Astrocyte (in vitro differentiated cells and primary cell): Measurements from ENCODE around the gene HSP90AA1. TPM values are rescaled to one million over a fixed set of nuclear protein-coding genes. Genes with fewer than 3 reads are reported as not detected.

Source experiments
- DNase-seq: peaks from one replicate; pipeline ENCODE4 v3.0.0-alpha.2; 2010; ENCODE audit warnings: low read depth
- FAIRE-seq: peaks from 2 replicates; lab custom pipeline; 2011; peaks lifted over from hg19 to GRCh38; lab: Jason Lieb, UNC
- H2AFZ ChIP-seq: 2 replicates; pipeline ENCODE4 v1.6.0; 2012; ENCODE audit warnings: low read depth, low read length, inconsistent platforms
- H3K27ac ChIP-seq: 2 replicates; pipeline ENCODE4 v1.5.1; 2011; ENCODE audit warnings: low read depth, low read length, inconsistent platforms
- H3K27me3 ChIP-seq: 2 replicates; pipeline ENCODE4 v1.6.0; 2011; ENCODE audit warnings: low read length, inconsistent platforms; ENCODE audit not compliant: insufficient read depth
- H3K36me3 ChIP-seq: 2 replicates; pipeline ENCODE4 v1.5.1; 2011; ENCODE audit warnings: low read length, inconsistent platforms; ENCODE audit not compliant: insufficient read depth
- H3K4me1 ChIP-seq: 2 replicates; pipeline ENCODE4 v1.5.1; 2011; ENCODE audit warnings: low read length, inconsistent platforms; ENCODE audit not compliant: insufficient read depth
- H3K4me2 ChIP-seq: 2 replicates; pipeline ENCODE4 v1.6.0; 2012; ENCODE audit warnings: low read length, inconsistent platforms
- H3K4me3 ChIP-seq: 2 replicates; pipeline ENCODE4 v1.5.1; 2011; ENCODE audit warnings: low read depth, mild to moderate bottlenecking, low read length, inconsistent platforms; ENCODE audit not compliant: insufficient read depth
- H3K79me2 ChIP-seq: 2 replicates; pipeline ENCODE4 v1.6.0; 2012; ENCODE audit warnings: mild to moderate bottlenecking, low read length, inconsistent platforms; ENCODE audit not compliant: insufficient read depth
- H3K9ac ChIP-seq: 2 replicates; pipeline ENCODE4 v1.6.0; 2012; ENCODE audit warnings: mild to moderate bottlenecking, low read length, inconsistent platforms
- H3K9me3 ChIP-seq: 2 replicates; pipeline ENCODE4 v1.5.1; 2012; ENCODE audit warnings: low read depth, mild to moderate bottlenecking, low read length, inconsistent platforms; ENCODE audit not compliant: insufficient read depth
- H4K20me1 ChIP-seq: 2 replicates; pipeline ENCODE4 v1.6.0; 2012; ENCODE audit warnings: low read length, inconsistent platforms; ENCODE audit not compliant: insufficient read depth
- H3K27ac Mint-ChIP-seq: one replicate; pipeline ENCODE4 v1.8.0; 2021; ENCODE audit warnings: mild to moderate bottlenecking, mixed read lengths; ENCODE audit not compliant: unreplicated experiment
- H3K27me3 Mint-ChIP-seq: one replicate; pipeline ENCODE4 v1.8.0; 2021; ENCODE audit warnings: low read depth, mixed read lengths; ENCODE audit not compliant: unreplicated experiment
- H3K36me3 Mint-ChIP-seq: one replicate; pipeline ENCODE4 v1.8.0; 2021; ENCODE audit warnings: low read depth, mixed read lengths; ENCODE audit not compliant: unreplicated experiment
- H3K4me1 Mint-ChIP-seq: one replicate; pipeline ENCODE4 v1.8.0; 2021; ENCODE audit warnings: low read depth, mixed read lengths; ENCODE audit not compliant: unreplicated experiment
- H3K4me3 Mint-ChIP-seq: one replicate; pipeline ENCODE4 v1.8.0; 2021; ENCODE audit warnings: mild to moderate bottlenecking, moderate library complexity, mixed read lengths; ENCODE audit not compliant: unreplicated experiment
- H3K9me3 Mint-ChIP-seq: one replicate; pipeline ENCODE4 v1.8.0; 2021; ENCODE audit warnings: mild to moderate bottlenecking, mixed read lengths; ENCODE audit not compliant: unreplicated experiment
- CTCF ChIP-seq: IDR thresholded peaks from 2 replicates; pipeline ENCODE4 v1.5.1; 2011; ENCODE audit warnings: low read depth, mild to moderate bottlenecking, inconsistent platforms, low read length, moderate library complexity; ENCODE audit not compliant: insufficient read depth
- EZH2 ChIP-seq: IDR thresholded peaks from 2 replicates; pipeline ENCODE4 v1.6.1; 2012; ENCODE audit warnings: mild to moderate bottlenecking, low read length, inconsistent platforms; ENCODE audit not compliant: insufficient read depth
- total RNA-seq: library from RNA; stranded (reverse); gene quantifications from 2 replicates; pipeline ENCODE4 v1.2.1, GENCODE V29; 2021

Gene HSP90AA1
- total RNA-seq, 1 donor from 2014 or later, result 428 TPM

GRCh38 chr14:102124419-102124818 lies 37.6 kb upstream of the HSP90AA1 start:
- Mint-ChIP-seq H3K36me3 (no peaks in the 10 kb centered on the region), H3K27ac (no peak overlapping the region), H3K9me3 (no peaks in the 10 kb centered on the region), H3K4me3 (no peak overlapping the region), H3K4me1 (peaks cover 10% of the 10 kb centered on the region), H3K27me3 (no peaks in the 10 kb centered on the region)
- FAIRE-seq, result no peak
- Histone ChIP-seq H3K9me3 (no peaks in the 10 kb centered on the region), H4K20me1 (no peaks in the 10 kb centered on the region), H2AFZ (no peak overlapping the region), H3K4me1 (no peaks in the 10 kb centered on the region), H3K27ac (no peak overlapping the region), H3K4me3 (no peak overlapping the region), H3K4me2 (no peak overlapping the region), H3K36me3 (no peaks in the 10 kb centered on the region), H3K79me2 (no peaks in the 10 kb centered on the region), H3K27me3 (no peaks in the 10 kb centered on the region), H3K9ac (no peak overlapping the region)
- DNase-seq, result no peak
- TF ChIP-seq CTCF (no peak), EZH2 (no peak)

- Mint-ChIP-seq H3K27me3 (no peaks in the 10 kb centered on the region), H3K27ac (no peak overlapping the region), H3K4me3 (no peak overlapping the region), H3K36me3 (no peaks in the 10 kb centered on the region), H3K9me3 (no peaks in the 10 kb centered on the region), H3K4me1 (peaks cover 10% of the 10 kb centered on the region)
- H3K27me3 ChIP-seq, result no peaks in the 10 kb centered on the region
- H2AFZ ChIP-seq, result no peak overlapping the region
- TF ChIP-seq CTCF, result no peak
- TF ChIP-seq EZH2, result no peak
- no peaks in the 10 kb centered on the region for H4K20me1 ChIP-seq
- H3K79me2 ChIP-seq, result no peaks in the 10 kb centered on the region
- no peak for FAIRE-seq
- no peak overlapping the region for H3K4me2 ChIP-seq
- no peak for DNase-seq
- peaks cover 7% of the 10 kb centered on the region for H3K9me3 ChIP-seq
- no peaks in the 10 kb centered on the region for H3K36me3 ChIP-seq
- no peak overlapping the region for H3K9ac ChIP-seq
- H3K4me3 ChIP-seq, result no peak overlapping the region
- H3K4me1 ChIP-seq, result no peaks in the 10 kb centered on the region
- H3K27ac ChIP-seq, result no peak overlapping the region
Measured at GRCh38 chr14:102121567-102121966, 34.7 kb upstream of the HSP90AA1 start.

- no peaks in the 10 kb centered on the region for H3K9me3 Mint-ChIP-seq
- Histone ChIP-seq H3K79me2 (no peaks in the 10 kb centered on the region), H3K4me2 (no peak overlapping the region), H4K20me1 (no peaks in the 10 kb centered on the region), H2AFZ (no peak overlapping the region), H3K27me3 (no peaks in the 10 kb centered on the region), H3K36me3 (no peaks in the 10 kb centered on the region), H3K27ac (no peak overlapping the region), H3K4me3 (no peak overlapping the region), H3K9me3 (peaks cover 7% of the 10 kb centered on the region), H3K9ac (no peak overlapping the region), H3K4me1 (no peaks in the 10 kb centered on the region)
- H3K4me1 Mint-ChIP-seq, result peaks cover 7% of the 10 kb centered on the region
- H3K27me3 Mint-ChIP-seq, result no peaks in the 10 kb centered on the region
- no peak for TF ChIP-seq CTCF
- no peak for TF ChIP-seq EZH2
- no peak overlapping the region for H3K4me3 Mint-ChIP-seq
- DNase-seq, result no peak
- no peak overlapping the region for H3K27ac Mint-ChIP-seq
- no peak for FAIRE-seq
- no peaks in the 10 kb centered on the region for H3K36me3 Mint-ChIP-seq
Measured at GRCh38 chr14:102120888-102121287, 34.0 kb upstream of the HSP90AA1 start.
